Testis (tissue), 2 donors: ENCODE data around the gene MEA1.

Experiments used
- CTCF ChIP-seq, 3 experiments: fragments of 450-650 bp in 2 of 3; fragments of 200-600 bp in 1 of 3; sonication (generic) in 1 of 3; IDR thresholded peaks; one replicate each; pipeline ENCODE4 v1.5.1; 2016 to 2019; ENCODE audit warnings: antibody characterized with exemption in 3 of 3, mild to moderate bottlenecking in 2 of 3, moderate library complexity in 1 of 3
- POLR2A ChIP-seq: fragments of 450-650 bp; IDR thresholded peaks from one replicate; pipeline ENCODE4 v1.6.1; 2017; ENCODE audit warnings: antibody characterized with exemption, mild to moderate bottlenecking, moderate library complexity

DNA sequence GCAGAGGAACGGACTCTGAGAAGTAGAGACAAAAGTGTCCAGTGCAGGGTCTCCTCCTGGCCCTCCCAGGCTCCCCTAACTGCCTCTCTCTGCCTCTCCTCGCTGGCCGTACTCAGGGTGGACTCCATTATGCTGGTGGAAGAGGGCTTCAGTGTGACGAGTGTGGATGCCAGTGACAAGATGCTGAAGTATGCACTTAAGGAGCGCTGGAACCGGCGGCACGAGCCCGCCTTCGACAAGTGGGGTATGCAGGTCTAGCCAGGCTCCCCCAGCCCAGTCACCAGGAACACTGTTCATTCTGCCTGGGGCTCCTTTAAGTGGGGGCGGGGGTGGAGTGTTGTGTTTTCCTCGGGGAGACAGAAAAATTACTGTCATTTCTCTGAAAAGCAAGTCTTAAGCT lies 51.6 kb downstream of the MEA1 start:
- TF ChIP-seq CTCF (IDR thresholded peaks at IDR 0.05) (no peak), POLR2A (no peak)
